Endothelial cell of umbilical vein (primary cell): ENCODE data around the gene CFAP46. TPM values are rescaled to one million over a fixed set of nuclear protein-coding genes. Genes with fewer than 3 reads are reported as not detected.

ENCODE experiments used
- BruUV-seq: library from RNA; stranded (reverse); fragments of 400-500 nt; replicated peaks from 2 replicates; lab custom pipeline; 2021; lab: Mats Ljungman, UMichigan
- CTCF ChIA-PET: fragments of 300-600, 350-600 bp; sonication (Branson Sonifier 250); formaldehyde crosslinking; loops from one replicate; lab custom pipeline; 2021; ENCODE audit warnings: antibody characterized with exemption, inconsistent platforms; lab: Charles Lee
- POLR2A ChIA-PET: fragments of 300-600, 350-600 bp; sonication (Branson Sonifier 250); formaldehyde crosslinking; loops from one replicate; lab custom pipeline; 2021; ENCODE audit warnings: antibody characterized with exemption, inconsistent platforms; lab: Charles Lee
- DNase-seq: peaks from one replicate; pipeline ENCODE4 v3.0.0-alpha.2; 2011; ENCODE audit warnings: low read depth, low spot score
- FAIRE-seq: peaks from 2 replicates; lab custom pipeline; 2011; peaks lifted over from hg19 to GRCh38; lab: Jason Lieb, UNC
- H2AFZ ChIP-seq: 2 replicates; pipeline ENCODE4 v1.6.0; 2012; ENCODE audit warnings: low read depth, low read length, control low read depth, inconsistent platforms
- H3K27ac ChIP-seq: 2 replicates; pipeline ENCODE4 v1.5.1; 2011; ENCODE audit warnings: low read depth, mild to moderate bottlenecking, control low read depth, low read length, moderate library complexity; ENCODE audit not compliant: insufficient read depth
- H3K27me3 ChIP-seq, 2 experiments: 2 replicates each; pipeline versions ENCODE4 v1.6.0 to v1.6.1; 2011; ENCODE audit warnings: low read length in 2 of 2, mixed read lengths in 1 of 2; ENCODE audit not compliant: control insufficient read depth in 2 of 2, insufficient read depth in 2 of 2
- H3K36me3 ChIP-seq, 2 experiments: 2 replicates in 1 of 2; 3 replicates in 1 of 2; pipeline ENCODE4 v1.5.1; 2011; ENCODE audit warnings: low read length in 2 of 2, mild to moderate bottlenecking in 1 of 2, moderate library complexity in 1 of 2; ENCODE audit not compliant: control insufficient read depth in 2 of 2, insufficient read depth in 2 of 2; ENCODE audit errors: extremely low read depth in 1 of 2
- H3K4me1 ChIP-seq: 3 replicates; pipeline ENCODE4 v1.5.1; 2011; ENCODE audit warnings: mild to moderate bottlenecking, low read length; ENCODE audit not compliant: control insufficient read depth, insufficient read depth; ENCODE audit errors: extremely low read depth
- H3K4me2 ChIP-seq: 2 replicates; pipeline ENCODE4 v1.6.1; 2011; ENCODE audit warnings: low read length, control low read depth, mixed read lengths; ENCODE audit not compliant: insufficient read depth
- H3K4me3 ChIP-seq, 3 experiments: fragments of 200-600 bp in 1 of 3; sonication (generic), shearing (Covaris generic) in 1 of 3; replicated peaks in 1 of 3; 2 replicates each; pipeline ENCODE4 v1.5.1; 2011 to 2016; ENCODE audit warnings: control low read depth in 3 of 3, low read length in 3 of 3, mild to moderate bottlenecking in 2 of 3, inconsistent platforms in 1 of 3, low read depth in 1 of 3, moderate library complexity in 1 of 3; ENCODE audit not compliant: insufficient read depth in 1 of 3
- H3K79me2 ChIP-seq: 2 replicates; pipeline ENCODE4 v1.6.0; 2012; ENCODE audit warnings: low read length, inconsistent platforms; ENCODE audit not compliant: control insufficient read depth, insufficient read depth
- H3K9ac ChIP-seq: replicated peaks from 2 replicates; pipeline ENCODE3; 2011; ENCODE audit warnings: low read length, control low read depth; ENCODE audit not compliant: insufficient read depth; ENCODE audit errors: extremely low read depth
- H3K9me1 ChIP-seq: replicated peaks from 3 replicates; pipeline ENCODE4 v1.6.0; 2011; ENCODE audit warnings: mild to moderate bottlenecking, low read length; ENCODE audit not compliant: control insufficient read depth, insufficient read depth; ENCODE audit errors: extremely low read depth
- H3K9me3 ChIP-seq: replicated peaks from 2 replicates; pipeline ENCODE4 v1.5.1; 2012; ENCODE audit warnings: low read length, inconsistent platforms; ENCODE audit not compliant: control insufficient read depth, insufficient read depth
- H4K20me1 ChIP-seq: replicated peaks from 2 replicates; pipeline ENCODE3; 2011; ENCODE audit warnings: mild to moderate bottlenecking, low read length; ENCODE audit not compliant: control insufficient read depth, insufficient read depth; ENCODE audit errors: extremely low read depth
- JUN ChIP-seq: IDR thresholded peaks from 2 replicates; pipeline ENCODE4 v1.6.1; 2011; ENCODE audit warnings: borderline replicate concordance, low read depth; ENCODE audit not compliant: insufficient read length, insufficient read depth
- MYC ChIP-seq: IDR thresholded peaks from one replicate; pipeline ENCODE4 v1.6.1; 2011; ENCODE audit warnings: mild to moderate bottlenecking, low read depth, low read length
- POLR2A ChIP-seq: IDR thresholded peaks from 2 replicates; pipeline ENCODE4 v1.6.1; 2012; ENCODE audit warnings: low read depth, mild to moderate bottlenecking, control low read depth, low read length
- dilution Hi-C: fragments of 300-500 bp; cut with MboI; formaldehyde crosslinking; loops from one replicate; pipeline ENCODE4 v1.15.0; 2019; ENCODE audit warnings: low sequenced_read_pairs; ENCODE audit not compliant: extremely low pct_ligation_motif_present
- intact Hi-C: fragments of 100-400 bp; cut with micrococcal nuclease; formaldehyde crosslinking; loops from one replicate; pipeline ENCODE4 v1.10.0; 2022
- polyA plus RNA-seq, 4 experiments: library from polyadenylated mRNA; depleted of rRNA in 3 of 4; stranded (reverse) in 3 of 4; unstranded in 1 of 4; fragments of >200 nt; gene quantifications; 2 replicates each; pipeline versions ENCODE4 v1.2.1 to v1.2.3, GENCODE V29; 2011 to 2012; ENCODE audit warnings: missing spikeins in 1 of 4
- total RNA-seq: library from RNA; stranded (reverse); gene quantifications from 2 replicates; pipeline ENCODE4 v1.2.3, GENCODE V29; 2021

Gene CFAP46
- total and polyA plus RNA-seq, 2 donors (not counting 3 experiments of a cell fraction or from before 2014, with no cell fraction given), result 0.75 to 0.98 TPM

GRCh38 chr10:132866601-132867381 is 75.6 kb downstream of the CFAP46 start:
- Histone ChIP-seq H3K4me2 (no peak overlapping the region), H3K79me2 (no peaks in the 10 kb centered on the region), H2AFZ (no peak overlapping the region), H3K27me3 (no peaks in the 10 kb centered on the region), H3K4me1 (no peaks in the 10 kb centered on the region), H3K4me3 (no peak overlapping the region), H3K9ac (no peak overlapping the region), H3K9me3 (no peaks in the 10 kb centered on the region), H3K27ac (no peak overlapping the region), H4K20me1 (no peaks in the 10 kb centered on the region), H3K9me1 (no peaks in the 10 kb centered on the region), H3K36me3 (no peaks in the 10 kb centered on the region)
- ChIA-PET CTCF (no interaction called here), POLR2A (no interaction called here)
- FAIRE-seq, result no peak
- intact Hi-C loops (no loop called here), dilution Hi-C loops (no loop called here)
- TF ChIP-seq POLR2A, result no peak
- TF ChIP-seq JUN, result no peak
- no TSS peak for BruUV-seq
- DNase-seq, result no peak

- CTCF ChIA-PET, result no interaction called here
- POLR2A ChIA-PET, result no interaction called here
- H3K9me1 ChIP-seq, result no peaks in the 10 kb centered on the region
- H3K4me2 ChIP-seq, result no peak overlapping the region
- H2AFZ ChIP-seq, result no peak overlapping the region
- DNase-seq (no peak), FAIRE-seq (no peak)
- H3K27me3 ChIP-seq, result no peaks in the 10 kb centered on the region
- no peak overlapping the region for H3K27ac ChIP-seq
- no peaks in the 10 kb centered on the region for H3K36me3 ChIP-seq
- no peaks in the 10 kb centered on the region for H3K79me2 ChIP-seq
- no peaks in the 10 kb centered on the region for H3K9me3 ChIP-seq
- no peak overlapping the region for H3K4me3 ChIP-seq
- H3K4me1 ChIP-seq, result no peaks in the 10 kb centered on the region
- intact Hi-C loops (no loop called here), dilution Hi-C loops (no loop called here)
- no peaks in the 10 kb centered on the region for H4K20me1 ChIP-seq
- H3K9ac ChIP-seq, result no peak overlapping the region
- no peak for TF ChIP-seq MYC
- no TSS peak for BruUV-seq
Observed at GRCh38 chr10:132865851-132866600, 76.3 kb downstream of the CFAP46 start.
